Liver (tissue), 9 donors: ENCODE data around the gene CHSY1. TPM values are rescaled to one million over a fixed set of nuclear protein-coding genes. Genes with fewer than 3 reads are reported as not detected.

Experiments
- DNase-seq: peaks from one replicate; pipeline ENCODE4 v3.0.0-alpha.2; 2017; ENCODE audit warnings: low spot score
- H3K27ac ChIP-seq, 2 donors: one replicate each; pipeline ENCODE4 v1.7.0; 2013; ENCODE audit warnings: inconsistent platforms in 2 of 2, low read length in 2 of 2, control low read depth in 1 of 2, low read depth in 1 of 2, mild to moderate bottlenecking in 1 of 2
- H3K27me3 ChIP-seq, 4 donors: one replicate each; pipeline versions ENCODE4 v1.6.1 to v1.7.0; 2013; ENCODE audit warnings: low read length in 3 of 4, inconsistent platforms in 1 of 4, mild to moderate bottlenecking in 1 of 4, moderate library complexity in 1 of 4; ENCODE audit not compliant: control insufficient read depth in 4 of 4, insufficient read depth in 4 of 4
- H3K36me3 ChIP-seq, 4 donors: one replicate each; pipeline versions ENCODE4 v1.6.1 to v1.7.0; 2013; ENCODE audit warnings: low read length in 3 of 4, mild to moderate bottlenecking in 3 of 4, low read depth in 1 of 4, moderate library complexity in 1 of 4; ENCODE audit not compliant: control insufficient read depth in 4 of 4, insufficient read depth in 3 of 4
- H3K4me1 ChIP-seq, 4 donors: one replicate each; pipeline versions ENCODE4 v1.6.1 to v1.7.0; 2013; ENCODE audit warnings: low read length in 3 of 4, mild to moderate bottlenecking in 3 of 4, moderate library complexity in 1 of 4; ENCODE audit not compliant: control insufficient read depth in 4 of 4, insufficient read depth in 4 of 4
- H3K4me3 ChIP-seq, 3 donors: one replicate each; pipeline versions ENCODE4 v1.6.1 to v1.7.0; 2013; ENCODE audit warnings: low read length in 3 of 3, control low read depth in 1 of 3, low read depth in 1 of 3, mild to moderate bottlenecking in 1 of 3
- H3K9ac ChIP-seq, 2 donors: one replicate each; pipeline ENCODE4 v1.7.0; 2013; ENCODE audit warnings: low read length in 2 of 2, mild to moderate bottlenecking in 2 of 2, moderate library complexity in 2 of 2, control low read depth in 1 of 2, low read depth in 1 of 2
- H3K9me3 ChIP-seq, 4 donors: one replicate each; pipeline versions ENCODE4 v1.6.1 to v1.7.0; 2013; ENCODE audit warnings: low read length in 3 of 4; ENCODE audit not compliant: control insufficient read depth in 4 of 4
- EGR1 ChIP-seq, 2 donors: IDR thresholded peaks; 2 replicates each; pipeline ENCODE4 v1.6.1; 2016 to 2018; ENCODE audit warnings: antibody characterized with exemption in 2 of 2, low read depth in 2 of 2
- FOXA1 ChIP-seq: IDR thresholded peaks from 2 replicates; pipeline ENCODE4 v1.6.1; 2016; ENCODE audit warnings: antibody characterized with exemption
- GABPA ChIP-seq, 2 donors: IDR thresholded peaks in 1 of 2; conservative IDR thresholded peaks in 1 of 2; 2 replicates each; pipeline ENCODE4 v1.6.1; 2016; ENCODE audit warnings: antibody characterized with exemption in 2 of 2, mild to moderate bottlenecking in 1 of 2, moderate library complexity in 1 of 2
- HNF4G ChIP-seq: IDR thresholded peaks from 2 replicates; pipeline ENCODE4 v1.6.1; 2016; ENCODE audit warnings: antibody characterized with exemption
- MAX ChIP-seq: IDR thresholded peaks from 2 replicates; pipeline ENCODE4 v1.6.1; 2016; ENCODE audit warnings: antibody characterized with exemption
- REST ChIP-seq: IDR thresholded peaks from 2 replicates; pipeline ENCODE4 v1.6.1; 2016; ENCODE audit warnings: antibody characterized with exemption, mild to moderate bottlenecking
- YY1 ChIP-seq: IDR thresholded peaks from 2 replicates; pipeline ENCODE4 v1.6.1; 2016; ENCODE audit warnings: antibody characterized with exemption, mild to moderate bottlenecking
- ZBTB33 ChIP-seq: IDR thresholded peaks from 2 replicates; pipeline ENCODE4 v1.6.1; 2016; ENCODE audit warnings: antibody characterized with exemption
- WGBS: extraction: QIAGEN DNeasy Blood & Tissue Kit; methylation state at CpG from one replicate; pipeline ENCODE4 v1.1.7; 2013; 5-methylcytosine and 5-hydroxymethylcytosine counted together
- polyA plus RNA-seq, 2 donors: library from polyadenylated mRNA; stranded (reverse) in 1 of 2; unstranded in 1 of 2; fragments of 200-250 nt in 1 of 2; fragments of >200 nt in 1 of 2; fragmentation: Nextera tagmentation in 1 of 2; extraction: Ambion mirVana in 1 of 2; gene quantifications; one replicate each; pipeline versions ENCODE4 v1.2.1 to v1.2.3, GENCODE V29; 2013 to 2015
- total RNA-seq, 2 donors: library from RNA; depleted of rRNA; stranded (reverse); fragments of >200 nt; gene quantifications; one replicate each; pipeline ENCODE4 v1.2.3, GENCODE V29; 2014
- TF ChIP-seq, protein P1 (sequence below): IDR thresholded peaks from 2 replicates; pipeline ENCODE4 v1.6.1; 2016; ENCODE audit warnings: antibody characterized with exemption
- donor health status: healthy.
- donor health status: healthy.
- donor health status: healthy.
- donor health status: healthy.
- donor health status: healthy.

CHSY1 gene
- total and polyA plus RNA-seq, 4 donors = 1.4 to 12.3 (median 6.6) TPM

- no peak overlapping the region for H3K4me3 ChIP-seq
- H3K27me3 ChIP-seq = no peaks in the 10 kb centered on the region
- no peak for DNase-seq
- no peaks in the 10 kb centered on the region for H3K36me3 ChIP-seq
- 83% methylated on average over 18 of the region's 18 CpGs for WGBS
- H3K9ac ChIP-seq = no peak overlapping the region
- H3K4me1 ChIP-seq = peaks cover 0 to 10% (median 4%) of the 10 kb centered on the region in 4 donors
- TF ChIP-seq HNF4G = no peak
- TF ChIP-seq YY1 = no peak
- TF ChIP-seq, protein P1, sequence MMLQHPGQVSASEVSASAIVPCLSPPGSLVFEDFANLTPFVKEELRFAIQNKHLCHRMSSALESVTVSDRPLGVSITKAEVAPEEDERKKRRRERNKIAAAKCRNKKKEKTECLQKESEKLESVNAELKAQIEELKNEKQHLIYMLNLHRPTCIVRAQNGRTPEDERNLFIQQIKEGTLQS = no peak
- no peak overlapping the region for H3K27ac ChIP-seq
- H3K9me3 ChIP-seq = peaks cover 0 to 3% (median 0%) of the 10 kb centered on the region in 4 donors
These were observed 120.1 kb downstream of the CHSY1 start for GRCh38 chr15:101131489-101132389.

DNA sequence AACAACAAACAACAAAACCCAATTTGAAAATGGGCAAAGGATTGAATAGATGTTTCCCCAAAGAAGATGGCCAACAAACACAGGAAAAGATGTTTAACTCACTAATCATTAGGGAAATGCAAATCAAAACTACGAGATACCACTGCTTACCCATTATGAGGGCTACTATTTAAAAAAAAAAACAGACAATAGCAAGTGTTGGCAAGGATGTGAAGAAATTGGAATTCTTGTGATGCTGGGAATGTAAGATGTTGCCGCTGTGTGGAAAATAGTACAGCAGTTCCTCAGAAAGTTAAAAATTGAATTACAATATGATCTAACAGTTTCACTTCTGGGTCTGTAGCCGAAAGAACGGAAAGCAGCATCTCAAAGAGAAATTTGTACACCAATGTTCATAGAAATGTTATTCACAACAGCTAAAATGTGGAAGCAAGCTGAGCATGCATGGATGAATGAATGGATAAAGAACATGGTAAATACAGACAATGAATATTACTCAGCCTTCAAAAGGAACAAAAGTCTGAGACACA lies 121.9 kb downstream of the CHSY1 start:
- WGBS = 87% methylated on average over 4 of the region's 4 CpGs
- Histone ChIP-seq H3K9ac (no peak overlapping the region), H3K27me3 (no peaks in the 10 kb centered on the region), H3K36me3 (no peaks in the 10 kb centered on the region), H3K4me1 (peaks cover 0 to 10% (median 4%) of the 10 kb centered on the region in 4 donors), H3K27ac (no peak overlapping the region), H3K9me3 (peaks cover 0 to 3% (median 0%) of the 10 kb centered on the region in 4 donors), H3K4me3 (no peak overlapping the region)
- DNase-seq = no peak
- no peak for TF ChIP-seq MAX
- no peak for TF ChIP-seq GABPA (IDR thresholded peaks at IDR 0.05 in 1 of 2, conservative IDR thresholded peaks at IDR 0.05 in 1 of 2)
- no peak for TF ChIP-seq REST
- no peak for TF ChIP-seq FOXA1
- TF ChIP-seq YY1 = no peak
- no peak for TF ChIP-seq ZBTB33
- TF ChIP-seq EGR1 (IDR thresholded peaks at IDR 0.05; ENCODE audit: low read depth in 2 of 2) = no peak
